HPDE6-E6E7 (cell line): Measurements from ENCODE around the gene VSX2.
"Not testable (repeated sequence)": the region's sequence is repeated elsewhere in the genome, so short reads cannot be mapped to it uniquely, and the experiment has no call there.

ENCODE experiments used
- DNase-seq: peaks from one replicate; pipeline ENCODE4 v3.0.0; 2011; ENCODE audit warnings: missing footprints; ENCODE audit errors: extremely low spot score

Gene VSX2

DNA sequence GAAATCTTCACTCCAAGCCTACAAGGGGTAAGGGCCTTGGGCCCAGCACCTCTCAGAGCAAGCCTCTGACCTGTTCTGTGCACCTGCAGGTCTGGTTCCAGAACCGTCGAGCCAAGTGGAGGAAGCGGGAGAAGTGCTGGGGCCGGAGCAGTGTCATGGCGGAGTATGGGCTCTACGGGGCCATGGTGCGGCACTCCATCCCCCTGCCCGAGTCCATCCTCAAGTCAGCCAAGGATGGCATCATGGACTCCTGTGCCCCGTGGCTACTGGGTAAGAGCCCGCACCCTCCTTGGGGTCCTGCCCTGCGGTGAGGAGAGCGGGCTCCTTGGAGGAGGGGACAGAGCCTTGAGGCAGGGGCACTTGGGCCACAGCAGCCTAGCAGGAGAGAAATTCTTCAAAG lies 20.3 kb downstream of the VSX2 start:
- DNase-seq: no peak

DNA sequence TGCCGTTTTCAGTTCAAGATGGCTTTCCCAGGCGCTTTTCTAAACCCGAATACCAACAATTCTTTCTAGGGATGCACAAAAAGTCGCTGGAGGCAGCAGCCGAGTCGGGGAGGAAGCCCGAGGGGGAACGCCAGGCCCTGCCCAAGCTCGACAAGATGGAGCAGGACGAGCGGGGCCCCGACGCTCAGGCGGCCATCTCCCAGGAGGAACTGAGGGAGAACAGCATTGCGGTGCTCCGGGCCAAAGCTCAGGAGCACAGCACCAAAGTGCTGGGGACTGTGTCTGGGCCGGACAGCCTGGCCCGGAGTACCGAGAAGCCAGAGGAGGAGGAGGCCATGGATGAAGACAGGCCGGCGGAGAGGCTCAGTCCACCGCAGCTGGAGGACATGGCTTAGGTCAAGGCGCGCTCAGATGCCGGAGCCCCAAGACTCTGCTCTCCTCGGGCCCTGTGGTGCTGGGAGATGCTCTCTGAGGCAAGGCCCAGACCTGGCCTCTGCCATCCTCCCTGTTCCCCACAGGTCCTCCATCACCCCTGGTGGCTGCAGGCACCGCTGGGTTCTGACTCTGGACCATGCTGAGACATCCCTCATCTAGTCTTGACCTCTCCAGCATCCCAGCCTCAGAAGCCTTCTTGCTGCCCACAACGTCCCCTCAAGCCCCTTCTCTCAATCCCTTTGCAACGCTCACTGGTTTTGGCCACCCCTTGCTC lies 21.4 kb downstream of the VSX2 start:
- no peak for DNase-seq

DNA sequence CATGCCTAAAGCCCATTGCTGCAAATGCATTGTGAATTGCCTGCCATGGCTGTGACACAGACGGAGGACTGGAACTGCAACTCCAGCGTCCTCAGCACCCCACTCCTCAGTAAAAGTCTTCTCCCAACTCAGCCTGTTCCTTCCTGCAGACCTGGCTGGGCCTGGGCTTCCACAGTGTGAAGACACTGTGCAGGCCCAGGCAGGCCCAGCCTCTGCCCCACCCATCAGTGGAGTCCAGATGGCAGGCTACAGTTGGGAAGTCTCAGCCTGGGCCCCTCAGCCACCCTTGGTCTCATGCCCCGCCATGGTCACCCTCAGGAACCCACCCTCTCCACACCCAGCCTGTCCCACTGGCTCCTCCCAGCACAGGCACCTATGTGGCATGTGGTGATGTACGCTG lies 22.0 kb downstream of the VSX2 start:
- peak; percentile 60 for DNase-seq

DNA sequence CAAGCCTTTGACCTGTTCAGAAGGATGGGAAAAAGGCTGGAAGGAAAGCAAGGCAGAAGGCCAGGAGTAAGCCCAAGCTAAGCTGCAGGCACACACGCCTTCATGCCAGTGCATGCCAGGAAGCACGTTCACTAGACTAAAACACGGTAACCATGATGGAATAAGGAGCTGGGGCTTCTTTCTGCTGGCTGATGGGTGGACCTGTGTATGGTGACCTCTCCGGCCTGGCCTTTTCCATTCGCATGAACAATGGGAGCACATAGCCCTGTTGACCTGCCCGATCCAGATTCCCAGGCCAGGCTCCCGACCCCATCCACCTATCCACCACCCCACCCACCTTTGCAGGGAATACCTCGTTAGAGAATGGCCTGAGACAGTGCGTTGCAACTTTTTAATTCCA lies 22.8 kb downstream of the VSX2 start:
- DNase-seq: no peak

DNA sequence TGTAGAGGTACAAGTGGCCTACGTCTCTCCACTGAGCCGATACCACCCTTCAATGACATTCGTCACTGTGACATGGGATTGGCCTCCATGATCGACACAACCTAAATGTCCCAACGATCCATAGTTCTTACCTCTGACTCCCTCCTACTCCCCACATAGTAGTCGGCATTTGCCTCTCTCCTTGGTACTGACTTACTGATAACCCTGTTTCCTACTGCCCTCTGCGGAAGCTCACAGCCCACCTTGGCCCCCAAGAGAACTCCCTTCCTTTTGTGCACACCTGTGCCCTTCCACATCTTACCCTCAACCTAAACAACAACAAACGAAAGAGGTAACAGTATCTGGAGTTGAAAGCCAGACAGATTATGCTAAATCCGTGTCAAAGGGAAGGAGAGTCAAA lies 23.9 kb downstream of the VSX2 start:
- no peak for DNase-seq

DNA sequence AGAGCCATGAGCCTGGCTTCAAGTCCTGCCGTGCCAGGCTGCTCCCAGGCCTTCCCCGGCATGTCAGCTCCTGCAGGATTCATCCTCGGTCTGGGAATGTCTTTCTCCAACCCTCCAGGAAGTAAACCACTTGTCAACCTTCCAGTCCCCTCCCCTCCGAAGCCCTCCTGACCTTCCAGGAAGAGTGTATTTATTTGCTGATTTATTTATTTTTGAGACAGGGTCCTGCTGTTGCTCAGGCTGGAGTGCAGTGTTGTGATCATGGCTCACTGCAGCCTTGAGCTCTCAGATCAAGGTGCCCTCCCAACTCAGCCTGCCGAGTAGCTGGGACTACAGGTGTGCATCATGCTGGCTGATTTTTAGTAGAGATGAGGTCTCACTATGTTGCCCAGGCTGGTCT lies 24.7 kb downstream of the VSX2 start:
- no peak for DNase-seq

DNA sequence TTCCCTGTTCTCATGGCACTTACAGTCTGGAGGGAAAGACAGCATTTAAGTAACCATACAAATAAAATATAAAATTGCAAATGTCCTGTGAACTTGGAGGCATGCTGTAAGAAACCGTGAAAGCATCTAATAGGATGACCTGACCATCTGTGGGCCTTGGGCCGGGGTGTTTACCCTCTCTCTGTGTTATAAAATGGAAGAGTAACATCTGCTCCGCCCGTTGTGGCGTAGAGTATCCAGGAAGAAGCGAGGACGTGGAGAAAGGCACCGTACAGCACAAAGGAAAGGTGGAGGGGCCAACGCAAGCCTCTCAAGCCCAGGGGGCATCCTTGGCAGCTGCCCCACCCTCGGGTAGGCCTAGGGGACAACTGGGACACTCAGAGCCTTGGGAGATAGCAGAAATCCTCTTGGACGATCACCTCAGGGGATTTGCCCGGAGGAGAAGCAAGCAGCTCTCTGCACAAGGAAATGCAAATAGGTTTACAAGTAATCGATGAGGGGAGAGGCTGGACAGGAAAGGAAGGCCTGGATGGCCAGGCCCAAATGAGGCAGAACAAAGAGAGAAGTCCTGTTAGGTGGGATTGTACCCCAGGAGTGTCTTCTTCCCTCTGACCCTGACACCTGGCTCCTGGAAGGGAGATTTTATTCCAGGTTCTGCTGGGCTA lies 26.2 kb downstream of the VSX2 start:
- DNase-seq: no peak

DNA sequence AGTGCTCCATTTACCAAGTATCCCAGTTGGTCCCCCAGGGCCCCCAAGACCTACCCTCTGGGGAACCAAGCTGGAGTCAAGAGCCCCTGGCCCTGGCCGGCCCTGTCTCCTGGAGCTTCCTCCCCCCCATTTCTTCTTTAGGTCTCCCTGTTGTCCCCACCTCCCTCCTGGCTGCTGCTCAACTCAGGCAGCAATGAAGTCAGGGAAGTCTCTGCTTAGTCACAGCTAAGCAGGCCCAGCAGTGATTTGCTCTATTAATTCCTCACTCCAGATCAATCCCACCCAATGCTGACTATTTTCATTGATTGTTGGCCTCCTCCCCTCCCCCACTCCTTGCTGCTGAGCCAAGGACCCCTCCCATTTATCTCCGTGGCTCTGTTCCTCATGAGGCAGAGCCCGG lies 28.3 kb downstream of the VSX2 start:
- DNase-seq: no peak

DNA sequence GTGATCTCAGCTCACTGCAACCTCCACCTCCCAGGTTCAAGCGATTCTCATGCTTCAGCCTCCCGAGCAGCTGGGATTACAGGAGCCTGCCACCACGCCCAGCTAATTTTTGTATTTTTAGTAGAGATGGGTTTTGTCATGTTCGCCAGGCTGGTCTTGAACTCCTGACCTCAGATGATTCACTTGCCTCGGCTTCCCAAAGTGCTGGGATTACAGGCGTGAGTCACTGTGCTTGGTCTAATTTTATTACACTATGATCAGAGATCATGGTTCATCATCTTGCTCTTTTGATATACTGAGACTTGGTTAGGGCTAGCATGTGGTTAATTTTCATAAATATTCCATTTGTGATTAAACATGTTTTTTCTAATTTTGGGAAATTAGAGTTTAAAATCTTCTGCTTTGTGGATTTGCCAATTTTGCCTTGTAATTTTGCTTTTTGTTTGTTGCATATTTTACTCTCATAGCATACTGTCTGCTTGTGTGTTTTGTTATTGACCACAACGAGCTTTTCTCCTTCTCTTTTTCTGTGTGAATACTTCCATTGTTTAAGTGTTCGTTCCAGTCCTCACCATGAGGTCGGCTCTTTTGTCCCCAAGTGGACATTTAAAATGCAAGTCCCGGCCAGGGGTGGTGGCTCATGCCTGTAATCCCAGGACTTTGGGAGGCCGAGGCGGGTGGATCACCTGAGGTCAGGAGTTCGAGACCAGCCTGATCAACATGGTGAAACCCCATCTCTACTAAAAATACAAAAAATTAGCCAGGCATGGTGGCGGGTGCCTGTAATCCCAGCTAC lies 31.3 kb downstream of the VSX2 start:
- not testable (repeated sequence) for DNase-seq

DNA sequence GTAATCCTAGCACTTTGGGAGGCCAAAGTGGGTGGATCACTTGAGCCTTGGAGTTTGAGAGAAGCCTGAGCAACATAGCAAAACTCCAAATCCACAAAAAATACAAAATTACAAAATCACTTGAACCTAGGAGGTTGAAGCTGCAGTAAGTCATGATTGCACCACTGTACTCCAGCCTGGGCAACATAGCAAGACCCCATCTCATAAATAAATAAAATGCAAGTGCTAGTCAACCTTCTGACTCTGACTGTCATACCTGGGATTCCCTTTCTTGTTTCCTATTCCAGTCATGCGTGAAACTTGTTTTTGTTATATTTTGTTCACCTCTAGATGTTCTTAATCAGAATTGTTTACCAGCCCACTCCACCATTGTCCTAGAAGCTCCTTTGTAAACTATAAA lies 32.1 kb downstream of the VSX2 start:
- no peak for DNase-seq

DNA sequence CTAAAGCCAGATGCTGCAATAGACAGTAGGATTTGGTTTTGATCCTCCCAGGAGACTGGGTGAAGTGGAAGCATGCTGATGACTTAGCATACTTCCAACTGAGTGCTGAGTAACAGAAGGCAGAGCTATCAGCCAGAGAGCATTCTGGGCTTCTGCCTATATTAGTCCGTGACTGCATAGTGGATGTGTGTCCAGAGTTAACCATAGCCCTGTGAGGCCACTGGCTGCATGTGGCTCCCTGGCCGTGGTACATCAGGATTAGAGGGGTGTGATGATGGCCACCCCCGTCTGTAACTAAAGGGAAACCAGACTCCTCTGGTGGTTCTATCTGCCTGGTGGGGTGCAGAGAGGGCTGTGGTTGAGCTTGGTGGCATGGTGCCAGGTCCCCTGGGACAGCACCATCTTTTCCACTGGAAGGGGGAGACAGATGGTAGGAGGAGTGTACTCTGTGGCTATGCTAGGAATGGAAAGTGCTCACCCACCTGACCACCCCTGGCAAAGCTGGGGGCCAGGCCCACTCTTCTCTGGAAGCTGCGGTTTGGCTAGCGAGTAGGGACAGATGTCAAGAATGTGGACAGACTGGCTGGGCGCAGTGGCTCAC lies 36.1 kb downstream of the VSX2 start:
- DNase-seq: peak; percentile 55

DNA sequence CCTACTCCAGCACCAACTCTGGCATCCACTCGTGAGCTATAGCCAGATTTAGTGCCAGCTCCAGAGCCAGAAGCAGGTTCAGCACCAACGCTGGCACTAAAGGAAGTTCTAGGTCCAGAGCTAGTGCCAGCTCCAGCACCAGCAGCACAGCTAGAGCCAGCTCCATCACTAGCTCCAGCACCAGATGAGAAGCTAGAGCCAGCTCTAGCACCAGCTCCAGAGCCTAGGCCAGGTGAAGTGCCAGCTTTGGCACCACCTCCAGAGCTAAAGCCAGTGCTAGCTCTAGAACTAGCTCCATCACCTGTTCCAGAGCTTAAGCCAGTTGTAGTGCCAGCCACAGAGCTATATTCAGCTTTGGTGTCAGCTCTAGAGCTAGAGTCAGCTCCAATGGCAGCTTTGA lies 38.8 kb downstream of the VSX2 start:
- DNase-seq: no peak

DNA sequence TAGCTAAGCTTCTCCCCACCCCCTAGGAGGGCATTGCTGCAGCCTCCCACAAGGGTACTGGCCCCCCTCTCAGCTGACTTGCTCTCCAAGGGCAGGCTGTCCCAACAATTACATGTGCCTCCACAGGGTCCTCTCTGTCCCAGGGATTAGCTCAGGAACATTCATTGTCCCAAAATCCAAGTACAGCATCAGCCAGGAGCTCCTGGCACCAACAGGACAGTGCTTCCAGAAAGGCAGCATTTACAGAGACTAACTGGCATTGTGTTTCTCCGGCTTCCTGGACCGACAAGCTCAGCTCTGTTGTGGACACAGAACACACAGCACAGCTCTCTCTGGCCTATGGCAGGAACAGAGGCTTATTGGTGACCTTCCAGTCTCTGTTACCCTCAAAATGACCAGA lies 41.8 kb downstream of the VSX2 start:
- no peak for DNase-seq

DNA sequence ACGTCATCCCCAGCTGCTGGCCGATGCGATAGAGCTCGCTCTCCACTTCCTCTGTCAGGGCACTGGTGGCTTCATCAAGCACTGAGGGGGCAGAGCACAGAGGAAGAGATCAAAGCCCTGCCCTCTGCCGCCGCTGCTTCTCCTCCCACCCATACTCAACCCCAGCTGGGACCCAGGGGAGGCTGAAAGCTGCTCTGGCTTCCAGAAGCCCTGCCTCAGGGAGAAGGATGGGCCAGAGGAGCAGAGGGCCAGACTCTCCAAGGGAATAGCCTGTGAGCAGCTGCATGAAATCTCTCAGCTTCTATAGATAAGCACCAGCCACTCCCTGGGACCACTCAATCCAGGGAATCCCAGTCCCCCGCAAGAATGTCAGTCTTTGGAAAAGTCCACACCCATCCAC lies 47.5 kb downstream of the VSX2 start:
- no peak for DNase-seq

DNA sequence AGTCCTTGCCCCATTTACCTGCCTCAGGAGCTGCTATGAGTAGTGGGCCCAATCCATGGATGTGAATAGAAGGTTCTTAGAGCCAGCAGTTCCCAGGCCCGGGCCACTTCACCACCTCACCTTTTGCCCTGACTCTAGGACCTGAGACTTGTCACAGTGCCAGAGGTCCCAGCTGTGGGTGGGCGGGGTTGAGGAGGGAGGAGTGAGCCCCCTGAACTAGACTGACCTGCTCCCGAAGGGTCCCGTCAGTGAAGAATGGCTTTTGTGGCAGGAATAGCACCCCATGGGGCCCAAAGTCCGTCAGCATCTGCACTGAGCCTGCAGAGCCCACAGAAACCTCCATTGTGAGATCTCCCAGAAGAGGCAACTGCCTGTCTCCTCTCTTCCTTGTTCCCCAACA lies 50.6 kb downstream of the VSX2 start:
- no peak for DNase-seq

DNA sequence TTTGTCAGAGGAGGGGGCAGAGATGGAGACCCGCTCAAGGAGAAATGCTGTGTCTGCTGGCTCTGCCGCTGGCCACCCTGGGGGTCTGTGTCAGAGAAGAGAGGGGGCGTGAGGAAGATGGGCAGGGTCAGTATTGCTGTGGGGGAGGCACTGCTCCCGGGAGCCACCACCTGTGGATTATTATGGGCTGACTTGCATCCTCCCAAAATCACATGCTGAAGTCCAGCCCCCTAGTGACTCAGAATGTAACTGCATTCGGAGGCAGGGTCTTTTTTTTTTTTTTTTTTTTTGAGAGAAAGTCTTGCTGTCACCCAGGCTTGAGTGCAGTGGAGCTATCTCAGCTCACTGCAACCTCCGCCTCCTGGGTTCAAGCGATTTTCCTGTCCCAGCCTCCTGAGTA lies 51.2 kb downstream of the VSX2 start:
- peak; percentile 23 for DNase-seq

DNA sequence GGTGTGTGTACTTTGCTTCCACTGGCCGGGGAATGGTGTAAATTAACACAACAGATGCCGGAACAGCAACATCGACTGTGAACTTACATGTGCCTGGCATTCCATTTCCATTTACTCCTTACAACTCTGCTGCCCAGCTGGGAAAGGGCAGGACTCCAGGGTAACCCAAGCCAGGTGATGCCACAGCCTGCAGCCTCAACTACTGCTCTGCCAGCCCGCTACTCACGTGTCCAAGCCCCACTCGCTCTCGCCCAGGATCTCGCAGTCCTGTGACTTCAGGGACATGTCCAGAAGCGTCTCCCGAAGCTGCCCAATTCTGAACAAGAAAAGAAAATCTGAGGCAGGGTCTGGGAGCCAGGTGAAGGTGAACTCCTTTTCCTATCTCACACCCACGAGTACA lies 52.8 kb downstream of the VSX2 start:
- no peak for DNase-seq

DNA sequence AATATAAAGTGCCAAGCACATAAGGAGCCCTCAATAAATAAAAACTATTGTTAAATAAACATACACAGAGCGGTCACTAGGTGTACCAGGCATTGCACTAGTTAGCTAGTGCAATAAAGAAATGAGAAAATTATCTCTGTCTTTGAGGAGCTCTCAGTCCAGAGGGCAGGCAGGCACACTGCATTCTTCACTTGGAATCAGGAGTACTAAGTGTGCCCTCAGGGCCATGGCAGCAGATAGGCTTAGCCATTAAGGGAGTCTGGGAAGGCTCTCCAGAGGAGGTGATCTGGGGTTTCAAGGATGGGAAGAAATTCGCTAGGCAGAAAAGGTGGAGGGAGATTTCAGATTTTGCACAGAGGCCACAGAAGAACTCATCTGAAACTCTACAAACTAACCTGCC lies 54.4 kb downstream of the VSX2 start:
- no peak for DNase-seq

DNA sequence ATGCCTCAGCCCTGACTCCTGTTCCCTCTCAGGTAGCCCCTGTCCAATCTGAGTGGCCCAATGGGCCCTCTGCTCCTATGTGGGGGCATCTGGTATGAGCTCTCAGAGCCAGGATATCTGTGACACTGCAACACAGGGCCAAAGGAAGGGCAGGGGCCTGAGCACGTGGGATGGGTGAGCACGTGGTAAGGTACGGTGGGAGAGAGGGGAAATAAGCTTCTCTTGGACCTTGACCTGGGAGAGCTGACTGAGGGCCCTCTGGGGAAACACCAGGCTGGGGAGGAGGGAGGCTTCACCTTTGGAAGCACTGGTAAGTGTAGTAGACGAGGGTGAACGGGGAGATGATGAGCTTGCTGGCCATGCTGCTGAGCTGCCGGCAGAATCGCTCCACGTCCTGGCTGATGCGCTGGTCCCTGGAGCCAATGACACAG lies 56.8 kb downstream of the VSX2 start:
- DNase-seq: no peak

DNA sequence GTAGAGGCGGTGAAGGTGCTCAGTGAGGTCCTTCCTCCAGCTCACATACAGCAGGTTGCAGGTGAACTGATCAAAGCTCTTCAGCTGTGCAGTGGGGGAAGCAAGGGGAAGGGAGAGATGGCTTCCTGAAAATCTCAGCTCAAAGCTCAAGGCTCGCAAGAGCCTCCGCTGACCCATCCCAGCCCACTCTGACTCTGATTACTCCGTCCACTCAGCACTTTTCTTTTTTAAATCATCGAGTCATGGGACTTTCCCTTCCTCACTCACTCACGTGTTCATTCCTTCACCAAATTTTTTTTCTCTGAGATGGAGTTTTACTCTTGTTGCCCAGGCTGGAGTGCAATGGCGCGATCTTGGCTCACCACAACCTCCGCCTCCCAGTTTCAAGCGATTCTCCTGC lies 58.7 kb downstream of the VSX2 start:
- no peak for DNase-seq

DNA sequence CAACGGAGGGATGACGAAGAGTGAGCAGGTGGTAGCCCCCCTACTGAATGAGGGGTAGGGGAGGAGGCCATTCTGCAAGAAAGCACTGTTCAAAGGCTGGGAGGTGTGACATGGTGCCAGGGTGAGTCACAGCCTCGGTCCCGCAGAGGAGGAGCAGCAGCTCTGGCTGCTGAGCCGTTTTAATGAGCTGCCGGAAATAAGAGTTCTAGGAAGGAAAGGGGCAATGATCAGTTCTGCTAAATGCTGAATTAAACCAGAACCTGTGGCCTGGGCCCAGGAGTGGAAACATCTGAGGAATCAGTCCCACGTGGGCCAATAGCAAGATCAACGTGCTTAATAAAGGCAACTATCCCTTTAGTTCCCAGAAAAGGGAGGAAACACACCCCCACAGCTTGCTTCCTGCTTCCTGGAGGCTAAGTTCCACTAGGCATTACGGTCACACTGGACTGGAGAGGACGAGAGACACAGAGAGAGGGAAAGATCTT lies 59.9 kb downstream of the VSX2 start:
- DNase-seq: no peak

DNA sequence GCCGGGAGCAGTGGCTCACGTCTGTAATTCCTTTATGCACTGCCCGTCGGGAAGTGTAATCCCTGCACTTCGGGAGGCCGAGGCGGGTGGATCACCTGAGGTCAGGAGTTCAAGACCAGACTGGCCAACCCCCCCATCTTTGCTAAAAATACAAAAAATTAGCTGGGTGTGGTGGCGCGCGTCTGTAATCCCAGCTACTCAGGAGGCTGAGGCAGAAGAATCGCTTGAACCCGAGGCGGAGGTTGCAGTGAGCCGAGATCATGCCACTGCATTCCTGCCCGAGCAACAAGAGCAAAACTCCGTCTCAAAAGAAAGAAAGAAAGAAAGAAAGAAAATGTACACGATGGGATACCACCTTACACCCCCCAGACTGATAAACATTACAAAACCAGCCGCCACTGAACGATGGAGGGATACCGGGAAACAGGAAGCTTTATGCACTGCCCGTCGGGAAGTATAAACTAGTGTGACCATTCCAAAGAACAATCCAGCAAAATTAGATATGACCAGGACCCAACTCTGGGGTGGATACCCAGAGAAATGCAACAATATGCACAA lies 62.4 kb downstream of the VSX2 start:
- no peak for DNase-seq
